ENCODE measurements around the gene CCDC137.

The CCDC137 gene

DNA sequence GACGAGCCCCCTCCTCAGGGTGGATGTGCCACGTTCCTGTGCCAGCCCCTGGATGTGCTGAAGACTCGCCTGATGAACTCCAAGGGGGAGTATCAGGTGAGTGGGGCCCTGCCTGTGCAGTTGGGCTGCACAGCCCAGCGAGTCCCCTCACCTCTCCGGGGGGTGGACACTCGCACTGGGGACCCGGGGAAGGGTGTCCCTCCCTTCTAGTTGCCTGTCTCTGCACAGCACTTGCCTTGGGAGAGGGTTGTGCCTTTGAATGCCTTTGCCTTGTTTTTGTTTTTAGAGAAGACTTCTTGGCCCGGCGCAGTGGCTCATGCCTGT, 51.2 kb downstream of the CCDC137 start:
- H3K9ac ChIP-seq = no peak overlapping the region
- no peaks in the 10 kb centered on the region for H4K20me1 ChIP-seq (ENCODE audit: insufficient read depth)
- H3K36me3 ChIP-seq (ENCODE audit: insufficient read depth) = peaks cover 7% of the 10 kb centered on the region; the same call in 1 of the 2 replicates
- TF ChIP-seq, protein P1, sequence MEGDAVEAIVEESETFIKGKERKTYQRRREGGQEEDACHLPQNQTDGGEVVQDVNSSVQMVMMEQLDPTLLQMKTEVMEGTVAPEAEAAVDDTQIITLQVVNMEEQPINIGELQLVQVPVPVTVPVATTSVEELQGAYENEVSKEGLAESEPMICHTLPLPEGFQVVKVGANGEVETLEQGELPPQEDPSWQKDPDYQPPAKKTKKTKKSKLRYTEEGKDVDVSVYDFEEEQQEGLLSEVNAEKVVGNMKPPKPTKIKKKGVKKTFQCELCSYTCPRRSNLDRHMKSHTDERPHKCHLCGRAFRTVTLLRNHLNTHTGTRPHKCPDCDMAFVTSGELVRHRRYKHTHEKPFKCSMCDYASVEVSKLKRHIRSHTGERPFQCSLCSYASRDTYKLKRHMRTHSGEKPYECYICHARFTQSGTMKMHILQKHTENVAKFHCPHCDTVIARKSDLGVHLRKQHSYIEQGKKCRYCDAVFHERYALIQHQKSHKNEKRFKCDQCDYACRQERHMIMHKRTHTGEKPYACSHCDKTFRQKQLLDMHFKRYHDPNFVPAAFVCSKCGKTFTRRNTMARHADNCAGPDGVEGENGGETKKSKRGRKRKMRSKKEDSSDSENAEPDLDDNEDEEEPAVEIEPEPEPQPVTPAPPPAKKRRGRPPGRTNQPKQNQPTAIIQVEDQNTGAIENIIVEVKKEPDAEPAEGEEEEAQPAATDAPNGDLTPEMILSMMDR (conservative IDR thresholded peaks at IDR 0.05; ENCODE audit: low read depth, low read length) = no peak
- no peaks in the 10 kb centered on the region for H3K27me3 ChIP-seq (ENCODE audit: insufficient read depth, low read depth)
- H3K4me3 ChIP-seq (IDR thresholded peaks at IDR 0.05; ENCODE audit: insufficient read depth, low read depth, low read length) = no peak overlapping the region
- H3K4me2 ChIP-seq = no peak overlapping the region
- H3K79me2 ChIP-seq (ENCODE audit: insufficient read depth, low read depth) = peaks cover 26% of the 10 kb centered on the region
- H3K27ac ChIP-seq = no peak overlapping the region
- H2AFZ ChIP-seq (ENCODE audit: low read depth) = no peak overlapping the region
- peaks cover 26% of the 10 kb centered on the region for H3K4me1 ChIP-seq (ENCODE audit: low read depth, poor library complexity, severe bottlenecking)

DNA sequence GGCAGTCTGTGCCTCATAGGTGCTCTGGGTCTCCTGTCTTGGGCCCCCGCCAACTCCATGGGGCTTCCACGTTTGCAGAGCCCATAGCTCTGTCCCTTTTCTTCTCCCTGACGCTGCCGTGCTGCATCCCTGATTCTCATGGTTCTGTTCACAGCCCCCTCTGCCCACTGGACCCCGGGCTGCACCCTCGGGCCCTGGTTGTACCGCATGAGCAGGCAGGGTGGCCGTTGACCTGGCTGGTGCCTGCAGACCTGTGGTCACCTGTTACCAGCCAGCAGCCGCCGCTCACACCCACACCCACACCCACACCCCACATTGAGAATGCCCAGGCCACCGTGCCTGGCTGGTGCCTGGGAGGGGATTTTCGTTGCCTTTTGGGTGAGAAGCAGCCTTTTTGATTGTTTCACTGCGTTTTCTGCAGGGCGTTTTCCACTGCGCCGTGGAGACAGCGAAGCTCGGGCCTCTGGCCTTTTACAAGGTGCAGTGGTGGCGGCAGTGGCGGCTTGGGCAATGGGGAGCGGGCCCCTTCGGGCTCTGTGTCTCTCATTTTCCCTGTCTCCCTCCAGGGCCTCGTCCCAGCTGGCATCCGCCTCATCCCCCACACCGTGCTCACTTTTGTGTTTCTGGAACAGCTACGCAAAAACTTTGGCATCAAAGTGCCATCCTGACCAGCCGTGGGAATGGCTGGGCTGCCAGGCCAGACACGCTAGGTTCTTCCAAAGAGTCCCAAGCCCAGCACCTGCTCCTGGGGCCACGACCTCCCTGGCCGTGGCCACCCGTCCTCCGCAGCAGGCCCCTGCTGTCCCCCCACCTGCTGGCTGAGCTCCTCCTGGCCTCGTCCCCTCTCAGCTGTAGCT, 53.1 kb downstream of the CCDC137 start:
- Histone ChIP-seq H3K27ac (no peak overlapping the region), H3K9ac (no peak overlapping the region), H3K4me2 (no peak overlapping the region), H3K79me2 (ENCODE audit: insufficient read depth, low read depth) (peaks cover 7% of the 10 kb centered on the region; the same call in 1 of the 2 replicates), H3K36me3 (ENCODE audit: insufficient read depth) (peaks cover 7% of the 10 kb centered on the region; the same call in 1 of the 2 replicates), H3K27me3 (ENCODE audit: insufficient read depth, low read depth) (no peaks in the 10 kb centered on the region), H3K4me1 (ENCODE audit: low read depth, poor library complexity, severe bottlenecking) (peaks cover 18% of the 10 kb centered on the region), H4K20me1 (ENCODE audit: insufficient read depth) (no peaks in the 10 kb centered on the region), H2AFZ (ENCODE audit: low read depth) (no peak overlapping the region), H3K4me3 (IDR thresholded peaks at IDR 0.05; ENCODE audit: insufficient read depth, low read depth, low read length) (no peak overlapping the region)
- TF ChIP-seq, protein P1 (conservative IDR thresholded peaks at IDR 0.05; ENCODE audit: low read depth, low read length) = no peak

DNA sequence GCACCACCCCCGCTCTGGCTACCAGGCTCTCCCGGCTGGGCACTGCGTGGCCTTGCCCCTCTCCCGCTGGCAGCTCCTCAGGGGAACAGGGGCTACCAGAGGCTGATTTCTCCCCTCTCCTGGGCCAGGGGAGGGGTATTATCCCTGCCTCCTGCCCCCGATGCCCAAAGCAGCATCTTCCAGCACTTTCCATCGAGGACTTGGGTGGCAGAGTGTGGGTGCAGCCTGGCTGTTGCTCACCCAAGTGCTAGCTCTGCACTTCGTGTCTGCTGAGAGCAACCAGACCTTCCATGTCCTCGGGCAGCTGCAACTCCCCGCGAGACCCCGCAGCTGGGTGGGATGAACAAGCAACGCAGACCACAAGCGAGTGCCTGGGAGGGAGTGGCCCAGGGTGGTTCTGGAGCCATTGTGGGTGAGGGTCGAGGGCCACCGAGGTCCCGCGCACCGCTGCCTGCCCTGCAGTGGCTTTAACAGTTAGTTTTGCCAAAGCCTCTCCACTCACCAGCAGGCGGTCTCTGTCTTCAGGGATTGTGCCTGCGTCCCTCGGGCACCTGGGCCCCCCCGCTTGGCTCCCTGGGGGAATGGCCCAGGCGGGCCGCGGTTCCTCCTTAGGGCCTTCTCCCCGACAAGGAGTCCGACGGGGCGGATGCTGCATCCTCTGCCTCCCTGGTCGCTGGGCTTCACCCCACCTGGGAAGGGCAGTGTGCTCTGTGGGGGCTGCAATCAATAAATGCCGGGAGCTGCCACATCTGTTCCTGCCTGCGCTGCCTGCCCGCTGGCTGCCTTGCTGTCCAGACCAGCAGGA, 53.9 kb downstream of the CCDC137 start:
- TF ChIP-seq, protein P1 (conservative IDR thresholded peaks at IDR 0.05; ENCODE audit: low read depth, low read length) = no peak
- Histone ChIP-seq H3K4me2 (no peak overlapping the region), H3K27me3 (ENCODE audit: insufficient read depth, low read depth) (no peaks in the 10 kb centered on the region; the same call in 1 of the 2 replicates), H3K9ac (no peak overlapping the region), H2AFZ (ENCODE audit: low read depth) (no peak overlapping the region), H3K27ac (no peak overlapping the region), H3K4me3 (IDR thresholded peaks at IDR 0.05; ENCODE audit: insufficient read depth, low read depth, low read length) (no peak overlapping the region), H4K20me1 (ENCODE audit: insufficient read depth) (no peaks in the 10 kb centered on the region), H3K4me1 (ENCODE audit: low read depth, poor library complexity, severe bottlenecking) (peaks cover 18% of the 10 kb centered on the region), H3K79me2 (ENCODE audit: insufficient read depth, low read depth) (no peaks in the 10 kb centered on the region), H3K36me3 (ENCODE audit: insufficient read depth) (peaks cover 7% of the 10 kb centered on the region; the same call in 1 of the 2 replicates)

DNA sequence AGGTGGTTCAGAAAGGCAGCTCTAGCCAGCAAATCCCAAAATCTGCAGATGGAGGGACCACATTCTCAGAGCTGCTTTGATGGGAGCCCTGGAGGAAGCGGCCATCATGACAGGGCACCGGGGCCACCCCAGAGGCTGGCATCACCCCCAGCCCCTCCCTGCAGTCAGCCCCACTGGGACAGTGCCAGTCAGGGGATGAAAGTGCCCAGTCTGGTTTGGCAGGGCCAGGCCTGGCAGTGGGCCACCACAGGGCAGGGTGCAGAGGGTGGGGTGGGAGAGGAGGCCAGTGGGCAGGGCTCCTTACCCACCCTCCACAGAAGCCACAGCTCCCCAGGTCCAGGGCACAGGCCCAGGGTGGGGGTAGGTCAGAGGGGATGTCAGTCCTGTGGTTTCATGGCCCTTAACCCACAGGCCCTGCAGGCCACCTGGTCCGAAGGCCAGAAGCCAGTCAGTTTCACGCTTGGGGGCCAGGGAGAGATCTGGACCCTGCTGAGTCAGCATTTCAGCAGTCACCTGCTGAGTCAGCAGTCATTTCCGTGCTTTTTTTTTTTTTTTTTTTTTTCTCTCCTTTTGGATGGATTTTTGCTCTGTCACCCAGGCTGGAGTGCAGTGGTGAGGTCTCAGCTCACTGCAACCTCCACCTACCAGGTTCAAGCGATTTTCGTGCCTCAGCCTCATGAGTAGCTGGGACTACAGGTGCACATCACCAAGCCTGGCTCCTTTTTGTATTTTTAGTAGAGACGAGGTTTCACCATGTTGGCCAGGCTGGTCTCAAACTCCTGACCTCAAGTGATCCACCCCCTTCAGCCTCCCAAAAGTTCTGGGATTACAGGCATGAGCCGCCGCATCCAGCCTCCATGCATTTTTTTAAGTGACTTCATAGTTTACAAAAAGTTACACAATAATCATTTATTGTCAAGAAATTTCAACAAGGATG, 55.9 kb downstream of the CCDC137 start:
- no peaks in the 10 kb centered on the region; the same call in 1 of the 2 replicates for H3K27me3 ChIP-seq (ENCODE audit: insufficient read depth, low read depth)

More for the DNA sequence above, 55.9 kb downstream of the CCDC137 start:
- H2AFZ ChIP-seq (ENCODE audit: low read depth) = no peak overlapping the region
- peak overlapping the region; percentile 27; the same call in 1 of the 2 replicates for H3K4me2 ChIP-seq
- H3K36me3 ChIP-seq (ENCODE audit: insufficient read depth) = peaks cover 7% of the 10 kb centered on the region; the same call in 1 of the 2 replicates
- TF ChIP-seq, protein P1 (conservative IDR thresholded peaks at IDR 0.05; ENCODE audit: low read depth, low read length) = no peak
- no peak overlapping the region; the same call in 1 of the 2 replicates for H3K9ac ChIP-seq
- no peak overlapping the region for H3K4me3 ChIP-seq (IDR thresholded peaks at IDR 0.05; ENCODE audit: insufficient read depth, low read depth, low read length)
- H3K27ac ChIP-seq = peak overlapping the region; percentile 4; the same call in 1 of the 2 replicates
- no peaks in the 10 kb centered on the region for H3K79me2 ChIP-seq (ENCODE audit: insufficient read depth, low read depth)
- H4K20me1 ChIP-seq (ENCODE audit: insufficient read depth) = no peaks in the 10 kb centered on the region
- H3K4me1 ChIP-seq (ENCODE audit: low read depth, poor library complexity, severe bottlenecking) = peaks cover 18% of the 10 kb centered on the region
